ENCODE measurements around the gene NKX6-2. TPM values are rescaled to one million over a fixed set of nuclear protein-coding genes. Genes with fewer than 3 reads are reported as not detected.

NKX6-2 gene
- total RNA-seq, 1 donor from 2014 or later: not detected

DNA sequence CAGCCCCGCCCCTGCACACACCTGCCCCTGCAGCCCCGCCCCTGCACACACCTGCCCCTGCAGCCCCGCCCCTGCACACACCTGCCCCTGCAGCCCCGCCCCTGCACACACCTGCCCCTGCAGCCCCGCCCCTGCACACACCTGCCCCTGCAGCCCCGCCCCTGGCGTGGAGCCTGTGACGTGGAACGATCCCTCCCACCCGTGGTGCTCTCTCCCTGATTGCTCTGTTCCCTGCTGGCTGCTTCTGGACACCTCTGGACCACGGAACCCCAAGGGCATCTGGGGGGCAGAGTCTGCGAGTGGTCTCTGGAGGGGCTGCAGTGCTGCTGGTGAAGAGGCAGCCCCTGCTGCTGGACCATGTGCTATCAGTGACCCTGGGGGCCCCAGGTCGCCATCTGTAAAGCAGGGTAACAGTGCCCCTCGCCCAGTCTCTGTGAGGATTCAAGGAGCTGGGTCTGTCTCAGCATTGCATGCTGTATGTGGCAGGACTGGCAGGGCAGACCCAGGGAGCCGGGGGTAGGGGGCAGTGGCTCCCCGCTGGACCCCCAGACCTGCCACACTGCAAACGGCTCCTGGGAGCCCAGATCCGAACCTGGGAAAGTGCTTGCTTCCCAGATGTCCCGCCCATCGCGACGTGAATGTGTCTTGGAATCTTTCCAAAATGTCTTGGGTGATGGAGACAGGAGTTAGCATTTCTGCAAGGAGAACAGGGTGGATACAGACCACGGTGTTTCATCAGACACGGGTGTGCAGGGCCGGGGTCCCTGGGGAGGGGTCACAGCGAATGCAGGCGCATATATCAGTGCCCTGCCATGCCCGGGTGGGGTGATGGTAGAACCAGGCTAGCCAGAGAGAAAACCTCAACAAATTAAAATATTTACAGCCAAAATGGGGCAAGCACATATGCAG is 27.9 kb upstream of the NKX6-2 start:
- Histone ChIP-seq H3K4me3 (ENCODE audit: low read depth, low read length) (no peak overlapping the region), H3K27me3 (ENCODE audit: control insufficient read depth, insufficient read depth, low read length) (no peaks in the 10 kb centered on the region), H3K36me3 (ENCODE audit: control insufficient read depth, insufficient read depth, low read length) (no peaks in the 10 kb centered on the region)
- FAIRE-seq: no peak
- DNase-seq (ENCODE audit: low read depth): no peak
- TF ChIP-seq, protein P1, sequence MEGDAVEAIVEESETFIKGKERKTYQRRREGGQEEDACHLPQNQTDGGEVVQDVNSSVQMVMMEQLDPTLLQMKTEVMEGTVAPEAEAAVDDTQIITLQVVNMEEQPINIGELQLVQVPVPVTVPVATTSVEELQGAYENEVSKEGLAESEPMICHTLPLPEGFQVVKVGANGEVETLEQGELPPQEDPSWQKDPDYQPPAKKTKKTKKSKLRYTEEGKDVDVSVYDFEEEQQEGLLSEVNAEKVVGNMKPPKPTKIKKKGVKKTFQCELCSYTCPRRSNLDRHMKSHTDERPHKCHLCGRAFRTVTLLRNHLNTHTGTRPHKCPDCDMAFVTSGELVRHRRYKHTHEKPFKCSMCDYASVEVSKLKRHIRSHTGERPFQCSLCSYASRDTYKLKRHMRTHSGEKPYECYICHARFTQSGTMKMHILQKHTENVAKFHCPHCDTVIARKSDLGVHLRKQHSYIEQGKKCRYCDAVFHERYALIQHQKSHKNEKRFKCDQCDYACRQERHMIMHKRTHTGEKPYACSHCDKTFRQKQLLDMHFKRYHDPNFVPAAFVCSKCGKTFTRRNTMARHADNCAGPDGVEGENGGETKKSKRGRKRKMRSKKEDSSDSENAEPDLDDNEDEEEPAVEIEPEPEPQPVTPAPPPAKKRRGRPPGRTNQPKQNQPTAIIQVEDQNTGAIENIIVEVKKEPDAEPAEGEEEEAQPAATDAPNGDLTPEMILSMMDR (IDR thresholded peaks at IDR 0.05; ENCODE audit: insufficient read depth, low read length, severe bottlenecking): no peak

DNA sequence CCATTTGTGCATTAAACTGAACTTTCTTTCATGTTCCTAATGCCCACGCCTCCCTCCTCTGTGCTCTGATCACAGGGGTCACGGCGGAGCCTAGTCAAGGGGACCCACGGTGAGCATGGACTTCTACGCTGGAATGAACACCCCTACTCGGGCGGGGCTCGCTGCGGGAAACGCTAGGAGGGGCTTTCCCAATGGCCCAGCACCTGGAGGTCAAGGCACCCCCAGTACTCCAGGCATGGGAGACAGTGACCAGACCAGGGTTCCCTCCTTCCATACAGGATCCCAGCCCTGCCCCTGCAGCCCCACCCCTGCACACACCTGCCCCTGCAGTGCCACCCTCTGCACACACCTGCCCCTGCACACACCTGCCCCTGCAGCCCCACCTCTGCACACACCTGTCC is 27.1 kb upstream of the NKX6-2 start:
- no peak overlapping the region for H3K4me3 ChIP-seq (ENCODE audit: low read depth, low read length)
- no peak for FAIRE-seq
- no peaks in the 10 kb centered on the region for H3K36me3 ChIP-seq (ENCODE audit: control insufficient read depth, insufficient read depth, low read length)
- TF ChIP-seq, protein P1 (IDR thresholded peaks at IDR 0.05; ENCODE audit: insufficient read depth, low read length, severe bottlenecking): no peak
- no peaks in the 10 kb centered on the region for H3K27me3 ChIP-seq (ENCODE audit: control insufficient read depth, insufficient read depth, low read length)
- no peak for DNase-seq (ENCODE audit: low read depth)

DNA sequence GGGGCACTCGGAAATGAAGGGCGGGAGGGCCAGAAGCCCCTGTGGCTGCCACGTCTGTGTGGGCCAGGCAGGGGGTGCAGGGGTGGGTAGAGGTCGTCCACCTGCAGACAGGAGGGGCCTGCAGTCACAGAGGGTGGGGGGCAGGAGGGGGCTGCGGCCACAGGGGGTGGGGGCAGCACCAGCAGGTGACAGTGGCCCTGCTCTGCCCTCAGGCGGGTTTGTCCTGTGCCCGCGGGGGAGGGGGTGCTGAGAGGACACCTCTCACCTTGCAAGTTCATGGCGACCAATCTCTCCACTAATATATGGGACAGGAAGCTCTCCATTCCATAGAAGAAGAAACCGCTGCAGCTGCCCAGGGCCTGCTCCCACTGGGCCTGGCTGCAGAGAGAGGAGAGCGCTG is 26.6 kb upstream of the NKX6-2 start:
- no peaks in the 10 kb centered on the region for H3K36me3 ChIP-seq (ENCODE audit: control insufficient read depth, insufficient read depth, low read length)

DNA sequence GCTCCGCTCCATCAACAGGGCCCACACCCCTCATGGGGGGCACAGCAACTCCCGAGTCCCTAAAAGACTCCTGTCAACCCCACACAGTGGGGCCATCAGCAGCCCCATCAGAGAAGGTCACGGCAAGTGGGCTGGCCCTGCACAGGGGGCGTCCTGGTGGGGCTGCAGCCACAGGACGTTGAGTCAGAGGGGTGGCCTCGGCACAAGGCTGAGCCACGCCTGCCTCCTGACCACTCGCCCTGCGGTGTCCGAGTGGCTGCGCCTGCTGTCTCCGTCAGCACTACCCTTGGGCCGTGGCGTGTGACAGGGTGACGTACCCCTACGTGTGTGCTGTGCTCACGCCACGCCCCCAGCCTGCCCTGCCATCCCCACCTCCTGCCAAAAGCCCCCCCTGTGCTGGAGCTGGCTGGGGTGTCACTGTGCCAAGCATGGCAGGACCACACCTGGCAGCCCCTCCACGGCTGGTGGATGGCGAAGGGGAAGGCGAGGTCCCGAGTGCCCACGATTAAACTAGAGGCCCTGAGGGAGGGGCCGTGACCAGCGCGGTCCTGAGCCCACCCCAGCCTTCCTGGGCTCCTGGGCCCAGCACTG is 26.0 kb upstream of the NKX6-2 start:
- FAIRE-seq: no peak
- no peak for DNase-seq (ENCODE audit: low read depth)
- no peak overlapping the region for H3K4me3 ChIP-seq (ENCODE audit: low read depth, low read length)
- no peaks in the 10 kb centered on the region for H3K36me3 ChIP-seq (ENCODE audit: control insufficient read depth, insufficient read depth, low read length)
- H3K27me3 ChIP-seq (ENCODE audit: control insufficient read depth, insufficient read depth, low read length): no peaks in the 10 kb centered on the region
- TF ChIP-seq, protein P1 (IDR thresholded peaks at IDR 0.05; ENCODE audit: insufficient read depth, low read length, severe bottlenecking): no peak

More for the DNA sequence above, 26.6 kb upstream of the NKX6-2 start:
- Histone ChIP-seq H3K27me3 (ENCODE audit: control insufficient read depth, insufficient read depth, low read length) (no peaks in the 10 kb centered on the region), H3K4me3 (ENCODE audit: low read depth, low read length) (no peak overlapping the region)
- FAIRE-seq: no peak
- no peak for DNase-seq (ENCODE audit: low read depth)
- TF ChIP-seq, protein P1 (IDR thresholded peaks at IDR 0.05; ENCODE audit: insufficient read depth, low read length, severe bottlenecking): no peak

DNA sequence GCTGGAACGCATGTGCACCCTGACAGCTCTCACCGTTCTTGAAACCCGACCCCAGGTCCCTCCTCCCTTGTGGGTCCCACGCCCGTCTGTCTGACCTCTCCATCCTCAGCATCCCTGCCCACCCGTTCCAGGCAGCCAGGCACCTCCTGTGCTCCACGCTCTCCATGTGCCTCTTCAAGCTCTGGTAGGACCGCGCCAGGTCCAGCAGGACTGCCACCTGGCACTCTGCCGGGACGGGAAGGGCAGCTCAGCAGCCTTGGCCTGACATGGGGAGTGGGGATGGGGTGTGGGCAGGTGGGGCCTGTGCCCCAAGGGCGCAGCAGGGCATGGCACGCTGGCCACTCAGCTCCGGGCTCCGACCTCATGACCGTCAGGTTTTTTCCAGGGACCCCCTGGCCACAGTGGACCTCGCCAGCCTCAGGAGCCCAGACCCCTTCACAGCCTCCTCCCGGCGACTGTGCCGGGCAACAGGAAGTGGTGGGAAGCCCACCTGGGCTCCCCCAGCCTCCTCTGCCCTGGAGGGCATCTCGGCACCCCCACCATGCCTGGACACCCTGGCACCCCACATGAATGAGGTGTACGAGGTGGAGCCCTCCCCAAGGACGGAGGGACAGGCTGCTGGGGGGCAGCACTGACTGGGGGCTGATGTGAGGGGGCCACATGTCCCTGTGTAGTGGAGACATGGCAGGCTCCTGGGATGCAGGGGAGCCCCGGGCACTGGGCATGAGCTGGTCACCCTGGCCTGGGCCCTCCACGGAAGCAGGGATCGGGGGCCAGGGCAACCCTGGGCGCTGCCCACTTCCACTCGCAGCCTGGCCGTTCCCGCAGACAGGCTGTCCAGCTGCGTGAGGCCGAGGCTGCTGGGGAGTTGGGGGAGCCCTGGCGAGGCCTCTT is 25.1 kb upstream of the NKX6-2 start:
- TF ChIP-seq, protein P1 (IDR thresholded peaks at IDR 0.05; ENCODE audit: insufficient read depth, low read length, severe bottlenecking): no peak
- Histone ChIP-seq H3K27me3 (ENCODE audit: control insufficient read depth, insufficient read depth, low read length) (no peaks in the 10 kb centered on the region), H3K4me3 (ENCODE audit: low read depth, low read length) (no peak overlapping the region), H3K36me3 (ENCODE audit: control insufficient read depth, insufficient read depth, low read length) (no peaks in the 10 kb centered on the region)
- no peak for FAIRE-seq
- no peak for DNase-seq (ENCODE audit: low read depth)
